Measurements from ENCODE around the gene CFAP77. TPM values are rescaled to one million over a fixed set of nuclear protein-coding genes. Genes with fewer than 3 reads are reported as not detected.
A peak's percentile ranks its signal among the peaks of the same experiment; 100 is the strongest.

Gene CFAP77
- total RNA-seq, 1 donor from 2014 or later = not detected

- intact Hi-C loops (cut with DNase I) = no loop called here
- DNase-seq = no peak
Measured at GRCh38 chr9:132513416-132513815, 103.4 kb downstream of the CFAP77 start.

GRCh38 chr9:132514011-132514744 lies 104.2 kb downstream of the CFAP77 start:
- Histone ChIP-seq H3K27ac (no peak overlapping the region), H3K4me3 (no peak overlapping the region), H3K36me3 (no peaks in the 10 kb centered on the region), H3K4me1 (no peaks in the 10 kb centered on the region), H3K9me3 (no peaks in the 10 kb centered on the region), H3K27me3 (peaks cover 21% of the 10 kb centered on the region)
- ATAC-seq (no peak), DNase-seq (no peak)
- TF ChIP-seq CTCF (IDR thresholded peaks at IDR 0.05) = no peak
- intact Hi-C loops (cut with DNase I) = no loop called here

More at GRCh38 chr9:132513416-132513815, 103.4 kb downstream of the CFAP77 start:
- no peaks in the 10 kb centered on the region for H3K4me1 ChIP-seq
- H3K36me3 ChIP-seq = no peaks in the 10 kb centered on the region
- H3K27me3 ChIP-seq = peaks cover 28% of the 10 kb centered on the region
- no peak for TF ChIP-seq CTCF (IDR thresholded peaks at IDR 0.05)
- no peak overlapping the region for H3K4me3 ChIP-seq
- ATAC-seq = no peak
- H3K9me3 ChIP-seq = no peaks in the 10 kb centered on the region
- H3K27ac ChIP-seq = no peak overlapping the region

- Histone ChIP-seq H3K27me3 (peaks cover 20% of the 10 kb centered on the region), H3K27ac (no peak overlapping the region), H3K9me3 (no peaks in the 10 kb centered on the region), H3K36me3 (no peaks in the 10 kb centered on the region), H3K4me1 (no peaks in the 10 kb centered on the region), H3K4me3 (no peak overlapping the region)
- DNase-seq (no peak), ATAC-seq (no peak)
- intact Hi-C loops (cut with DNase I) = no loop called here
- no peak for TF ChIP-seq CTCF (IDR thresholded peaks at IDR 0.05)
Measured at GRCh38 chr9:132514821-132515220, 104.8 kb downstream of the CFAP77 start.

- H3K4me3 ChIP-seq = no peak overlapping the region
- ATAC-seq (peak; percentile 14), DNase-seq (no peak)
- H3K27ac ChIP-seq = no peak overlapping the region
- no peak for TF ChIP-seq CTCF (IDR thresholded peaks at IDR 0.05)
- intact Hi-C loops (cut with DNase I) = no loop called here
- H3K9me3 ChIP-seq = no peaks in the 10 kb centered on the region
- H3K4me1 ChIP-seq = no peaks in the 10 kb centered on the region
- no peaks in the 10 kb centered on the region for H3K36me3 ChIP-seq
- H3K27me3 ChIP-seq = peaks cover 16% of the 10 kb centered on the region
Measured at GRCh38 chr9:132516301-132516700, 106.3 kb downstream of the CFAP77 start.

- peaks cover 14% of the 10 kb centered on the region for H3K27me3 ChIP-seq
- ATAC-seq (no peak), DNase-seq (no peak)
- H3K27ac ChIP-seq = no peak overlapping the region
- H3K36me3 ChIP-seq = no peaks in the 10 kb centered on the region
- no peak for TF ChIP-seq CTCF (IDR thresholded peaks at IDR 0.05)
- H3K9me3 ChIP-seq = no peaks in the 10 kb centered on the region
- no peak overlapping the region for H3K4me3 ChIP-seq
- intact Hi-C loops (cut with DNase I) = no loop called here
- H3K4me1 ChIP-seq = no peaks in the 10 kb centered on the region
Measured at GRCh38 chr9:132516911-132517310, 106.9 kb downstream of the CFAP77 start.
